ENCODE results near the gene NRP1.

The NRP1 gene

GRCh38 chr10:33216661-33217427 is 117.6 kb downstream of the NRP1 start:
- Histone ChIP-seq H3K27me3 (no peaks in the 10 kb centered on the region), H3K27ac (no peak overlapping the region), H3K4me3 (ENCODE audit: low read depth in 1 of 2, low read length in 1 of 2) (no peak overlapping the region), H3K4me1 (ENCODE audit: control insufficient read depth in 1 of 2, insufficient read depth in 1 of 2, low read depth in 1 of 2, low read length in 1 of 2) (no peaks in the 10 kb centered on the region), H3K9me3 (no peaks in the 10 kb centered on the region), H3K36me3 (no peaks in the 10 kb centered on the region)
- TF ChIP-seq CTCF (IDR thresholded peaks at IDR 0.05), result no peak

- no peak overlapping the region for H3K27ac ChIP-seq
Observed at GRCh38 chr10:33215635-33216034, 118.8 kb downstream of the NRP1 start.

GRCh38 chr10:33215154-33215553 is 119.3 kb downstream of the NRP1 start:
- Histone ChIP-seq H3K27me3 (no peaks in the 10 kb centered on the region), H3K27ac (no peak overlapping the region), H3K36me3 (no peaks in the 10 kb centered on the region), H3K4me1 (ENCODE audit: control insufficient read depth in 1 of 2, insufficient read depth in 1 of 2, low read depth in 1 of 2, low read length in 1 of 2) (no peaks in the 10 kb centered on the region), H3K9me3 (no peaks in the 10 kb centered on the region), H3K4me3 (ENCODE audit: low read depth in 1 of 2, low read length in 1 of 2) (no peak overlapping the region)
- no peak for TF ChIP-seq CTCF (IDR thresholded peaks at IDR 0.05)

More at GRCh38 chr10:33215635-33216034, 118.8 kb downstream of the NRP1 start:
- no peaks in the 10 kb centered on the region for H3K27me3 ChIP-seq
- no peak overlapping the region for H3K4me3 ChIP-seq (ENCODE audit: low read depth in 1 of 2, low read length in 1 of 2)
- H3K36me3 ChIP-seq, result no peaks in the 10 kb centered on the region
- no peaks in the 10 kb centered on the region for H3K4me1 ChIP-seq (ENCODE audit: control insufficient read depth in 1 of 2, insufficient read depth in 1 of 2, low read depth in 1 of 2, low read length in 1 of 2)
- H3K9me3 ChIP-seq, result no peaks in the 10 kb centered on the region
- TF ChIP-seq CTCF (IDR thresholded peaks at IDR 0.05), result no peak

- H3K4me1 ChIP-seq (ENCODE audit: control insufficient read depth in 1 of 2, insufficient read depth in 1 of 2, low read depth in 1 of 2, low read length in 1 of 2), result no peaks in the 10 kb centered on the region
- H3K36me3 ChIP-seq, result no peaks in the 10 kb centered on the region
- no peak overlapping the region for H3K27ac ChIP-seq
- no peaks in the 10 kb centered on the region for H3K9me3 ChIP-seq
- TF ChIP-seq CTCF (IDR thresholded peaks at IDR 0.05), result no peak
- no peaks in the 10 kb centered on the region for H3K27me3 ChIP-seq
- H3K4me3 ChIP-seq (ENCODE audit: low read depth in 1 of 2, low read length in 1 of 2), result no peak overlapping the region
Observed at GRCh38 chr10:33214174-33214573, 120.3 kb downstream of the NRP1 start.

- Histone ChIP-seq H3K4me1 (ENCODE audit: control insufficient read depth in 1 of 2, insufficient read depth in 1 of 2, low read depth in 1 of 2, low read length in 1 of 2) (no peaks in the 10 kb centered on the region), H3K27ac (no peak overlapping the region), H3K9me3 (no peaks in the 10 kb centered on the region), H3K4me3 (ENCODE audit: low read depth in 1 of 2, low read length in 1 of 2) (no peak overlapping the region), H3K36me3 (no peaks in the 10 kb centered on the region), H3K27me3 (no peaks in the 10 kb centered on the region)
- TF ChIP-seq CTCF (IDR thresholded peaks at IDR 0.05), result no peak
Observed at GRCh38 chr10:33212061-33212748, 122.3 kb downstream of the NRP1 start.

All from neutrophil (primary cell).